ENCODE data around the gene CHRM4. TPM values are rescaled to one million over a fixed set of nuclear protein-coding genes. Genes with fewer than 3 reads are reported as not detected.

Gene CHRM4
- total RNA-seq, 1 donor from 2014 or later: 0.35 TPM

GRCh38 chr11:46421257-46421880 lies 29.8 kb upstream of the CHRM4 start:
- Histone ChIP-seq H3K4me3 (no peak overlapping the region), H3K4me1 (no peaks in the 10 kb centered on the region), H3K9me3 (no peaks in the 10 kb centered on the region), H3K27me3 (no peaks in the 10 kb centered on the region), H3K36me3 (peaks cover 46% of the 10 kb centered on the region), H3K27ac (no peak overlapping the region)
- no peak for DNase-seq
- no peak for TF ChIP-seq CTCF (IDR thresholded peaks at IDR 0.05)
- no peak for ATAC-seq
- intact Hi-C loops (cut with DNase I): no loop called here

- Histone ChIP-seq H3K36me3 (peaks cover 54% of the 10 kb centered on the region), H3K27me3 (no peaks in the 10 kb centered on the region), H3K27ac (no peak overlapping the region), H3K4me1 (no peaks in the 10 kb centered on the region), H3K4me3 (no peak overlapping the region), H3K9me3 (no peaks in the 10 kb centered on the region)
- no peak for TF ChIP-seq CTCF (IDR thresholded peaks at IDR 0.05)
- intact Hi-C loops (cut with DNase I): no loop called here
- ATAC-seq (no peak), DNase-seq (no peak)
Measured at GRCh38 chr11:46420513-46420912, 28.9 kb upstream of the CHRM4 start.

GRCh38 chr11:46418751-46419150 lies 27.2 kb upstream of the CHRM4 start:
- ATAC-seq (no peak), DNase-seq (no peak)
- Histone ChIP-seq H3K27me3 (no peaks in the 10 kb centered on the region), H3K9me3 (no peaks in the 10 kb centered on the region), H3K27ac (no peak overlapping the region), H3K4me1 (no peaks in the 10 kb centered on the region), H3K4me3 (no peak overlapping the region), H3K36me3 (peaks cover 71% of the 10 kb centered on the region)
- TF ChIP-seq CTCF (IDR thresholded peaks at IDR 0.05): no peak
- intact Hi-C loops (cut with DNase I): no loop called here

- Histone ChIP-seq H3K4me3 (no peak overlapping the region), H3K27me3 (no peaks in the 10 kb centered on the region), H3K27ac (no peak overlapping the region), H3K9me3 (no peaks in the 10 kb centered on the region), H3K4me1 (no peaks in the 10 kb centered on the region), H3K36me3 (peaks cover 76% of the 10 kb centered on the region)
- intact Hi-C loops (cut with DNase I): no loop called here
- DNase-seq: peak; percentile 12
- TF ChIP-seq CTCF (IDR thresholded peaks at IDR 0.05): no peak
- no peak for ATAC-seq
Measured at GRCh38 chr11:46417711-46418110, 26.1 kb upstream of the CHRM4 start.

GRCh38 chr11:46414879-46415278 lies 23.3 kb upstream of the CHRM4 start:
- TF ChIP-seq CTCF (IDR thresholded peaks at IDR 0.05): no peak
- no peak overlapping the region for H3K27ac ChIP-seq
- H3K4me3 ChIP-seq: no peak overlapping the region
- H3K27me3 ChIP-seq: no peaks in the 10 kb centered on the region
- peaks cover 70% of the 10 kb centered on the region for H3K36me3 ChIP-seq
- DNase-seq: peak; percentile 6
- intact Hi-C loops (cut with DNase I): no loop called here
- H3K9me3 ChIP-seq: no peaks in the 10 kb centered on the region
- no peaks in the 10 kb centered on the region for H3K4me1 ChIP-seq
- ATAC-seq: no peak

- intact Hi-C loops (cut with DNase I): no loop called here
- Histone ChIP-seq H3K9me3 (no peaks in the 10 kb centered on the region), H3K27me3 (no peaks in the 10 kb centered on the region), H3K4me3 (no peak overlapping the region), H3K27ac (no peak overlapping the region), H3K4me1 (no peaks in the 10 kb centered on the region), H3K36me3 (peaks cover 75% of the 10 kb centered on the region)
- ATAC-seq: no peak
- peak; percentile 51 for DNase-seq
- no peak for TF ChIP-seq CTCF (IDR thresholded peaks at IDR 0.05)
Measured at GRCh38 chr11:46414466-46414796, 22.9 kb upstream of the CHRM4 start.
